WTC11 (cell line): ENCODE measurements around the gene PRMT9. TPM values are rescaled to one million over a fixed set of nuclear protein-coding genes. Genes with fewer than 3 reads are reported as not detected.

Experiments used
- ATAC-seq: fragments of 200-7000 bp; cut with Tn5 transposase; 2 replicates; pipeline ENCODE4 v1.10.0; 2021; ENCODE audit warnings: mild to moderate bottlenecking, moderate library complexity
- CTCF ChIA-PET: fragments of 300-600 bp; sonication (Branson Sonifier 250); formaldehyde crosslinking; loops from one replicate; lab custom pipeline; 2021; ENCODE audit warnings: antibody characterized with exemption; lab: Charles Lee
- POLR2A ChIA-PET: fragments of 350-600 bp; sonication (Branson Sonifier 250); formaldehyde crosslinking; loops from one replicate; lab custom pipeline; 2021; ENCODE audit warnings: antibody characterized with exemption; lab: Charles Lee
- DNase-seq: peaks from one replicate; pipeline ENCODE4 v3.0.0; 2021; ENCODE audit warnings: low spot score
- H3K27ac Mint-ChIP-seq: 2 replicates; pipeline ENCODE4 v1.8.0; 2021; ENCODE audit warnings: mixed read lengths
- H3K27me3 Mint-ChIP-seq: 2 replicates; pipeline ENCODE4 v1.8.0; 2021; ENCODE audit warnings: low read depth, mild to moderate bottlenecking, moderate library complexity, mixed read lengths
- H3K36me3 Mint-ChIP-seq: 2 replicates; pipeline ENCODE4 v1.8.0; 2021; ENCODE audit warnings: mixed read lengths
- H3K4me1 Mint-ChIP-seq: 2 replicates; pipeline ENCODE4 v1.8.0; 2022; ENCODE audit warnings: mixed read lengths
- H3K4me3 Mint-ChIP-seq: 2 replicates; pipeline ENCODE4 v1.8.0; 2021; ENCODE audit warnings: mild to moderate bottlenecking, moderate library complexity, mixed read lengths
- H3K9me3 Mint-ChIP-seq: 2 replicates; pipeline ENCODE4 v1.8.0; 2021; ENCODE audit warnings: mixed read lengths
- AFF4 ChIP-seq: sonication (generic); formaldehyde crosslinking; IDR thresholded peaks from 2 replicates; pipeline ENCODE4 v1.8.1; 2023; ENCODE audit warnings: mild to moderate bottlenecking, missing genetic modification reagents, borderline replicate concordance
- ATF6 ChIP-seq: sonication (generic); formaldehyde crosslinking; IDR thresholded peaks from 2 replicates; pipeline ENCODE4 v1.8.1; 2023; ENCODE audit warnings: mild to moderate bottlenecking, missing genetic modification reagents
- CBFB ChIP-seq: sonication (generic); formaldehyde crosslinking; IDR thresholded peaks from 2 replicates; pipeline ENCODE4 v1.8.1; 2022; ENCODE audit warnings: mild to moderate bottlenecking, low read depth, missing genetic modification reagents
- CTCF ChIP-seq: fragments of 200-600 bp; IDR thresholded peaks from 2 replicates; pipeline ENCODE4 v1.8.0; 2022; ENCODE audit warnings: antibody characterized with exemption
- E2F1 ChIP-seq: sonication (generic); formaldehyde crosslinking; IDR thresholded peaks from 2 replicates; pipeline ENCODE4 v1.8.0; 2022; ENCODE audit warnings: mild to moderate bottlenecking, missing genetic modification reagents
- ERG ChIP-seq: fragments of 250-450 bp; sonication (Bioruptor Pico); IDR thresholded peaks from 2 replicates; pipeline ENCODE4 v1.8.0; 2021; ENCODE audit warnings: mild to moderate bottlenecking
- ETV6 ChIP-seq: sonication (generic); formaldehyde crosslinking; IDR thresholded peaks from 2 replicates; pipeline ENCODE4 v1.8.1; 2022; ENCODE audit warnings: mild to moderate bottlenecking, missing genetic modification reagents
- FOXP4 ChIP-seq: sonication (generic); formaldehyde crosslinking; IDR thresholded peaks from 2 replicates; pipeline ENCODE4 v1.8.0; 2022; ENCODE audit warnings: mild to moderate bottlenecking, missing genetic modification reagents
- GABPB1 ChIP-seq: sonication (generic); formaldehyde crosslinking; IDR thresholded peaks from 2 replicates; pipeline ENCODE4 v1.8.1; 2023; ENCODE audit warnings: mild to moderate bottlenecking, missing genetic modification reagents
- HMGA2 ChIP-seq: fragments of 250-450 bp; sonication (Bioruptor Pico); IDR thresholded peaks from 2 replicates; pipeline ENCODE4 v1.4.0; 2021; ENCODE audit warnings: mild to moderate bottlenecking, moderate library complexity
- HMGXB4 ChIP-seq: sonication (generic); formaldehyde crosslinking; IDR thresholded peaks from 2 replicates; pipeline ENCODE4 v1.8.1; 2023; ENCODE audit warnings: mild to moderate bottlenecking, moderate library complexity, missing genetic modification reagents
- JAZF1 ChIP-seq: fragments of 250-450 bp; sonication (Bioruptor Pico); IDR thresholded peaks from 2 replicates; pipeline ENCODE4 v1.9.0; 2021; ENCODE audit warnings: moderate library complexity, mild to moderate bottlenecking, inconsistent platforms
- MAX ChIP-seq: sonication (generic); formaldehyde crosslinking; IDR thresholded peaks from 2 replicates; pipeline ENCODE4 v1.8.0; 2022; ENCODE audit warnings: mild to moderate bottlenecking, missing genetic modification reagents
- NFATC4 ChIP-seq: fragments of 250-450 bp; sonication (Bioruptor Pico); IDR thresholded peaks from 2 replicates; pipeline ENCODE4 v1.9.0; 2021; ENCODE audit warnings: mild to moderate bottlenecking
- PRRX2 ChIP-seq: fragments of 250-450 bp; sonication (Bioruptor Pico); IDR thresholded peaks from 2 replicates; pipeline ENCODE4 v1.8.0; 2021; ENCODE audit warnings: mild to moderate bottlenecking
- USF1 ChIP-seq: sonication (generic); formaldehyde crosslinking; IDR thresholded peaks from 2 replicates; pipeline ENCODE4 v1.8.0; 2022; ENCODE audit warnings: mild to moderate bottlenecking, missing genetic modification reagents
- ZNF219 ChIP-seq: sonication (generic); formaldehyde crosslinking; IDR thresholded peaks from 2 replicates; pipeline ENCODE4 v1.8.0; 2023; ENCODE audit warnings: missing genetic modification reagents, mild to moderate bottlenecking, borderline replicate concordance
- ZNF396 ChIP-seq: fragments of 250-450 bp; sonication (Bioruptor Pico); IDR thresholded peaks from 2 replicates; pipeline ENCODE4 v1.8.0; 2021; ENCODE audit warnings: mild to moderate bottlenecking, moderate library complexity, borderline replicate concordance
- ZNF423 ChIP-seq: fragments of 250-450 bp; sonication (Bioruptor Pico); IDR thresholded peaks from 2 replicates; pipeline ENCODE4 v2.1.2; 2022; ENCODE audit warnings: mild to moderate bottlenecking, moderate library complexity
- total RNA-seq: library from RNA; stranded (reverse); gene quantifications from 3 replicates; pipeline ENCODE4 v1.2.3, GENCODE V29; 2021

Gene PRMT9
- total RNA-seq, 1 experiment from 2014 or later: 11.4 TPM

GRCh38 chr4:147596377-147596776, 87.6 kb downstream of the PRMT9 start:
- ChIA-PET POLR2A (interaction anchor here (1.1 kb wide), 1 partner anchor 21 kb away, joined by 3 read pairs; the partner anchor contains the start of gene TMEM184C), CTCF (interaction anchor here (1.1 to 4.8 kb wide), 3 partner anchors 33 to 499 kb away, joined by 3 to 48 read pairs (median 4); no protein-coding TSS in a partner anchor)
- Mint-ChIP-seq H3K27ac (no peak overlapping the region), H3K9me3 (peaks cover 8% of the 10 kb centered on the region; the same call in 1 of the 2 replicates), H3K4me1 (peaks cover 20% of the 10 kb centered on the region), H3K36me3 (no peaks in the 10 kb centered on the region), H3K27me3 (no peaks in the 10 kb centered on the region), H3K4me3 (no peak overlapping the region)
- TF ChIP-seq ETV6 (CRISPR knock-in tag): no peak
- no peak for TF ChIP-seq ERG (CRISPR knock-in tag)
- TF ChIP-seq AFF4 (CRISPR knock-in tag): no peak
- TF ChIP-seq JAZF1 (CRISPR knock-in tag): no peak
- TF ChIP-seq PRRX2 (CRISPR knock-in tag): no peak
- no peak for TF ChIP-seq E2F1
- TF ChIP-seq USF1: no peak
- TF ChIP-seq ZNF423 (CRISPR knock-in tag): no peak
- TF ChIP-seq NFATC4 (CRISPR knock-in tag): no peak
- no peak for TF ChIP-seq ATF6 (CRISPR knock-in tag)
- ATAC-seq (no peak), DNase-seq (no peak)

- peaks cover 8% of the 10 kb centered on the region; the same call in 1 of the 2 replicates for H3K9me3 Mint-ChIP-seq
- ChIA-PET CTCF (interaction anchor here (0.7 to 4.8 kb wide), 4 partner anchors 23 to 272 kb away, joined by 3 to 48 read pairs (median 6); partner anchors contain the start of gene TMEM184C), POLR2A (no interaction called here)
- no peak for ATAC-seq
- H3K4me1 Mint-ChIP-seq: peaks cover 20% of the 10 kb centered on the region
- no peaks in the 10 kb centered on the region for H3K27me3 Mint-ChIP-seq
- H3K36me3 Mint-ChIP-seq: no peaks in the 10 kb centered on the region
- H3K27ac Mint-ChIP-seq: no peak overlapping the region
- no peak overlapping the region for H3K4me3 Mint-ChIP-seq
- no peak for DNase-seq
- TF ChIP-seq HMGXB4 (CRISPR knock-in tag) (no peak), FOXP4 (CRISPR knock-in tag) (no peak), ZNF219 (no peak), GABPB1 (CRISPR knock-in tag) (no peak), CTCF (no peak), CBFB (CRISPR knock-in tag) (no peak), HMGA2 (CRISPR knock-in tag) (no peak), ZNF396 (CRISPR knock-in tag) (no peak), MAX (CRISPR knock-in tag) (no peak), JAZF1 (CRISPR knock-in tag) (no peak)
These were observed 89.4 kb downstream of the PRMT9 start for GRCh38 chr4:147594578-147594977.
